GM12873 (cell line): Measurements from ENCODE around the gene CETN2.

Experiments
- TF ChIP-seq, protein P1 (sequence below): IDR thresholded peaks from 2 replicates; pipeline ENCODE4 v1.5.1; 2012; ENCODE audit warnings: low read depth, mild to moderate bottlenecking, moderate library complexity, low read length, control low read depth; ENCODE audit not compliant: insufficient read depth; ENCODE audit errors: missing control alignments

The CETN2 gene

DNA sequence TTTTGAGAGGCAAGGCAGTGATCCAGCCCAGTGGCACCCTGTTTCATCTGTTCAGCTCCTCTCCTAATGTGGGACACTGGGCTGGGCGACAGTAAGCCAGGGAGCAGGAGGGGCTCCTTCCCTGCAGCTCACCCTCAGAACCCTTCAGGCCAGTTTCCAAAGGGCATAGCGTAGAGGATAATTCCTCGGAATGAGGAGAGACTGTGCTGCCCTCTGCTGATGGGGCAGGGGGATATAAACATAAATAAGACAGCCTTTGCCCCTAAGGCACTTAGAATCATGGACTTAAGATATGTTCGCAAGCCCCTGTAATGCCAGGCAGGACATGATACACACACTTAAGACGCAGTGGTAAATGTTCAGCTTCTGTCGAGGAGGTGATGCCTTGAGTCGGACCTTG is 39.4 kb upstream of the CETN2 start:
- TF ChIP-seq, protein P1, sequence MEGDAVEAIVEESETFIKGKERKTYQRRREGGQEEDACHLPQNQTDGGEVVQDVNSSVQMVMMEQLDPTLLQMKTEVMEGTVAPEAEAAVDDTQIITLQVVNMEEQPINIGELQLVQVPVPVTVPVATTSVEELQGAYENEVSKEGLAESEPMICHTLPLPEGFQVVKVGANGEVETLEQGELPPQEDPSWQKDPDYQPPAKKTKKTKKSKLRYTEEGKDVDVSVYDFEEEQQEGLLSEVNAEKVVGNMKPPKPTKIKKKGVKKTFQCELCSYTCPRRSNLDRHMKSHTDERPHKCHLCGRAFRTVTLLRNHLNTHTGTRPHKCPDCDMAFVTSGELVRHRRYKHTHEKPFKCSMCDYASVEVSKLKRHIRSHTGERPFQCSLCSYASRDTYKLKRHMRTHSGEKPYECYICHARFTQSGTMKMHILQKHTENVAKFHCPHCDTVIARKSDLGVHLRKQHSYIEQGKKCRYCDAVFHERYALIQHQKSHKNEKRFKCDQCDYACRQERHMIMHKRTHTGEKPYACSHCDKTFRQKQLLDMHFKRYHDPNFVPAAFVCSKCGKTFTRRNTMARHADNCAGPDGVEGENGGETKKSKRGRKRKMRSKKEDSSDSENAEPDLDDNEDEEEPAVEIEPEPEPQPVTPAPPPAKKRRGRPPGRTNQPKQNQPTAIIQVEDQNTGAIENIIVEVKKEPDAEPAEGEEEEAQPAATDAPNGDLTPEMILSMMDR: no peak

DNA sequence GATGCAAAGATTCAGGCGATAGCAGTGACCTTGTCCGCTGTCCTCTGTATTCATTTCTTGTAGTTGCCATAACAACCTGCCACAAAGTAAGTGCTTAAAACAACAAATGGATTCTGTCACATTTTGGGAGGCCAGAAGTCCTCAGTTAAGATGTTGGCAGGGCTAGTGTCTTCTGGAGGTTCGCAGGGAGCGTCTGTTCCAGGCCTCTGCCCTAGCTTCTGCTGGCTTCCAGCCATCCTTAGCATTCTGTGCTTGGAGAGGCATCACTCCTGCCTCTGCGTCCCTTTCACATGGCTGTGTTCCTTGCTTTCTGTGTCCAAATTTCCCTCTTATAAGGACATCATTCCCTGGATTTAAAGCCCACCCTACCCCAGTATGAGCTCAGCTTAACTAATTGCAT is 35.8 kb upstream of the CETN2 start:
- TF ChIP-seq, protein P1: no peak

DNA sequence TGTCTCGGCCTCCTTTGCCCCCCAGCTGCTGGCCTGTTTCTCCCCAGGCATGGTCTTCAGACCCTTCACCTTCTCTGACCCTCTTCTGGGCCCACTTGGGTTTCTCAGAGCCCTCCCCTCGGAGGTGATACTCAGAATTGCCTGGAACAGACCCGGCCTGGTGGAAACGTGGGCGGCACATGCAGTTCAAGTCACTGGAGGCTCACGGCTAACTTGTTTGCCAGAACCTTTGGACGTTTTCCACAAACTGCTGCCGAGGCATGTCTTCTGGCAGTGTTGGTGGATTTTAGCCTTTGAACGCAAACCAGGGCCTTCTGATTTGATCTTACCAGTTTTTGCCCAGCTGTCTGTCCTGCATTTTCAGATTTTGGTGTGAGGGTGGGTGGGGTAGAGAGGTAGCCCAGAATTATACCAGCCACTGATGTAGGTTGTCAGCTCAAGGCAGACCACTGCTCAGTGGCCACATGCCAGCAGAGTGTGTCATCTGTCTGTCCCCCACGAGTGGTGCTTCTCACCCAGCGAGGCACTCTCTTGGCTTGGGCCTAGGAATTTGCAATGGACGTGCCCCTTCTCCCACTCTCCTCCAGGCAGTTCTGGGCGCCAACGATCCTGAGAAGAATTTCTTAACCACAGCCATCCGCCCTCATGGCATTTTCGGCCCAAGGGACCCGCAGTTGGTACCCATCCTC is 34.8 kb upstream of the CETN2 start:
- TF ChIP-seq, protein P1: no peak

DNA sequence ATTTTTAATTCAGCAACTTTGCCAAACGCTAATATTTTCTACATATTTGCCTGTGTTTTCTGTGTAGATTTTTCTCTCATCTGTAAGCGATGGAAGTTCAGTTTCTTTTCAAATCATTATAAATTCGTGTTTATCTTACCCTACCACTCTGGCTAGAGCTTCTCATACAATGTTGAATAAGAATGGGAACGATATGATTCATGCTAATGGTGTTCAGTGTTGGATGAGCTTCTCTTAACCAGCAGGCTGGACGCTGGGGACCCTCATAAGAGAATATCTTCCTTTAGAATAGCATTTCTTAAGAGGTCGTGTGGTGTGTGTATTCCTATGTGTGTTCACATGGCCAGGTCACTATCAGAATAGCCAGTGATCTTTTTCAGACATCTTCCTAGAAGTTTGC is 31.3 kb upstream of the CETN2 start:
- TF ChIP-seq, protein P1: no peak

DNA sequence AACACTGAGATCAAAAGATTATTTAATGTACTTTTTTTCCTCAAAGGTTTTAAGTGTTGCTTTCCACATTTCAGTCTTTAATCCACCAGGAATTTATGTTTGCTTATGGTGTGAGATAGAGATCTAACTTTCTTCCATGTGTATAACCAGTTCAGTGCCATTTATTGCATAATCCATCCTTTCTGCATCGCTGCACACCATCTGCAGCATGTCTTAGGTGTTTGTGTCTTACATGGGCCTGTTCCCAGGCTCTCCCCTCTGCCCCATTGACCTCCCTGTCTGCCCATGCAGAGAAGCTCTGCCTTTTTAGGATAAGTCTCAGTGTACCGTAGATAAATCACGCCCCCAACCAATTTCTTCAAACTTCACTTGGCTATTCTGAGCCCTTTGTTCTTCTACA is 30.6 kb upstream of the CETN2 start:
- TF ChIP-seq, protein P1: no peak

DNA sequence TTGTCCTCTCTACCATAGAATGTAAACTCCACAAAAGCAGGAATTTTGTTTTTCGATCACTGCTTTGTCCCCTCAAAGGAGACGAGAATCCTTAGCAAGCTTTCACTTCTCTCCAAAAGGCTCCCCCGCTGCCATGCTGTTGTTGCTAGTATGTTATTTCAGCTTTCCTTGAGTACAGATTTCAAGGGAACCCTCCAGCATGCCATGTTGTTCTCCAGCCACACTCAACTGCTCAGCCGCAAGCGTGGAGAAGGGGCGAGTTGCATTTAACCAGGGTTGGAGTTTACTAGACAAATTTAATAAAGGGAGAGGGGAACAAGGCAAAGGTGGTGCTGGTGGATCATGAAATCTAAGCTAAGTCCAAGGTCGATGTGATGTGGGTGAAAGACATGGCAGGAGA is 23.4 kb upstream of the CETN2 start:
- TF ChIP-seq, protein P1: no peak

DNA sequence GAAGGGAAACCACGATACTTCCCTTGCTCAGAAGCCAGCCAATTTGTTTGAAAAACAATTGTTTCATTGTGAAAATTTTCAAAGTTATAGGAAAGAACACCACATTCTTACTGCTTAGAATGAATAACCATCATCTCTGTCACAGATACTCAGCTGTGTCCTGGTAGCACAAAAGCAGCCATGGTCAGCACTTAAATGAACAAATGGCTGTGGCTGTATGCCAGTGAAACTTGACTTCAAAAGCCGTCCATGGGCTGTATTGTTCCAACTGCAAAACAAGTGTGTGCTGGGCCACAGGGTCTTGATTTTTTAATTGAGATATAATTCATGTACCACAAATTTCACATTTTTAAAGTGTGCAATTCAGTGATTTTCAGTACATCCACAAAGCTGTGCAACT is 19.9 kb upstream of the CETN2 start:
- TF ChIP-seq, protein P1: no peak

DNA sequence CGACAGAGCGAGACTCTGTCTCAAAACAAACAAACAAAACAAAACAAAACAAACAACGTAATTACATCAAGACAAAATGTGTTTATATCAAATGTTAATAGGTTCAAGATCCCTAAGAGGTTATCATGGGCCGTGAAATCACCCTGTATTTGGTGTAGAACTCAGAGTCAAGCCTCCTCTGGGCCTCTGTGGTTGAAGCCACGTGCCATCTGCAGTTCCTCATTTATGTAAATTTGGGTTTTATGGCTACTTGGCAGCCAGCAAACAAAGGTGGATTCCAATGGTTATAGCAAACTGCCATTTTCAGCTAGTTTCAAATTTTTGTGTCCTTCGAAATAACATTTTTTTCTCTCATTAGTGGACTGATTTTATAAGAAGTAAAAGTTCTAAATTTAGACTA is 16.7 kb upstream of the CETN2 start:
- TF ChIP-seq, protein P1: no peak
